HepG2 (cell line): ENCODE measurements around the gene SEPTIN10. TPM values are rescaled to one million over a fixed set of nuclear protein-coding genes. Genes with fewer than 3 reads are reported as not detected.

Experiments
- ARID4A ChIP-seq: sonication (generic); formaldehyde crosslinking; IDR thresholded peaks from 2 replicates; pipeline ENCODE4 v1.5.0; 2020; ENCODE audit warnings: mild to moderate bottlenecking, missing genetic modification reagents, borderline replicate concordance
- HNRNPK ChIP-seq: fragments of 200-400 bp; formaldehyde crosslinking; IDR thresholded peaks from 2 replicates; pipeline ENCODE4 v1.6.1; 2018; ENCODE audit warnings: low read length, low read depth, moderate library complexity, mild to moderate bottlenecking; ENCODE audit not compliant: poor library complexity, severe bottlenecking
- IRX3 ChIP-seq: sonication (generic); formaldehyde crosslinking; IDR thresholded peaks from 2 replicates; pipeline ENCODE4 v1.8.1; 2023; ENCODE audit warnings: mild to moderate bottlenecking, low read depth, missing genetic modification reagents, borderline replicate concordance
- LCORL ChIP-seq, 2 experiments: fragments of 450-650 bp in 1 of 2; sonication (generic) in 1 of 2; formaldehyde crosslinking in 1 of 2; IDR thresholded peaks; 2 replicates each; pipeline versions ENCODE4 v1.5.0 to v1.6.1; 2017 to 2020; ENCODE audit warnings: antibody characterized with exemption in 1 of 2, missing genetic modification reagents in 1 of 2
- NR2F6 ChIP-seq, 2 experiments: IDR thresholded peaks; 2 replicates each; pipeline ENCODE4 v1.6.1; 2016; ENCODE audit warnings: antibody characterized with exemption in 1 of 2, mild to moderate bottlenecking in 1 of 2
- RARA ChIP-seq: IDR thresholded peaks from 2 replicates; pipeline ENCODE4 v1.6.1; 2016; ENCODE audit warnings: missing genetic modification reagents, missing compliant biosample characterization
- RNF2 ChIP-seq: fragments of 450-650 bp; conservative IDR thresholded peaks from 2 replicates; pipeline ENCODE4 v1.6.1; 2016; ENCODE audit warnings: low read depth
- TRIM22 ChIP-seq: fragments of 450-650 bp; IDR thresholded peaks from 2 replicates; pipeline ENCODE4 v1.6.1; 2017
- ZNF354B ChIP-seq: sonication (generic); formaldehyde crosslinking; IDR thresholded peaks from 2 replicates; pipeline ENCODE4 v1.8.0; 2022; ENCODE audit warnings: mild to moderate bottlenecking, missing genetic modification reagents
- ZNF652 ChIP-seq: IDR thresholded peaks from 2 replicates; pipeline ENCODE4 v1.6.1; 2016; ENCODE audit warnings: low read depth, borderline replicate concordance
- ZNF781 ChIP-seq: sonication (generic); formaldehyde crosslinking; IDR thresholded peaks from 2 replicates; pipeline ENCODE4 v1.5.1; 2020; ENCODE audit warnings: borderline replicate concordance, mild to moderate bottlenecking, missing genetic modification reagents; ENCODE audit errors: not compliant biosample characterization
- polyA plus RNA-seq, 8 experiments: library from polyadenylated mRNA; depleted of rRNA in 3 of 8; stranded (reverse) in 7 of 8; unstranded in 1 of 8; fragments of >200 nt; fragmentation: Illumina TruSeq in 4 of 8; extraction: Trizol in 4 of 8; gene quantifications; 2 replicates each; pipeline versions ENCODE4 v1.2.1 to v1.2.3, GENCODE V29; 2011 to 2016; ENCODE audit warnings: low read depth in 4 of 8, missing spikeins in 1 of 8, mixed read lengths in 1 of 8; ENCODE audit not compliant: insufficient read depth in 1 of 8
- total RNA-seq, 5 experiments: library from RNA; depleted of rRNA; stranded (reverse); fragments of >200 nt; fragmentation: Illumina TruSeq; extraction: Trizol; gene quantifications; 2 replicates each; pipeline ENCODE4 v1.2.3, GENCODE V29; 2016; ENCODE audit warnings: low read depth in 1 of 5
- TF ChIP-seq, protein P1 (sequence below): sonication (generic); formaldehyde crosslinking; IDR thresholded peaks from 2 replicates; pipeline ENCODE4 v1.5.0; 2020; ENCODE audit warnings: mild to moderate bottlenecking, missing genetic modification reagents, borderline replicate concordance
- TF ChIP-seq, protein P2 (sequence below): sonication (generic); formaldehyde crosslinking; IDR thresholded peaks from 2 replicates; pipeline ENCODE4 v1.4.0; 2020; ENCODE audit warnings: missing genetic modification reagents

Gene SEPTIN10
- total and polyA plus RNA-seq, 2 of the 13 experiments (the other 11 are each of a cell fraction or from before 2014, with no cell fraction given): 45.8 to 67.5 TPM

DNA sequence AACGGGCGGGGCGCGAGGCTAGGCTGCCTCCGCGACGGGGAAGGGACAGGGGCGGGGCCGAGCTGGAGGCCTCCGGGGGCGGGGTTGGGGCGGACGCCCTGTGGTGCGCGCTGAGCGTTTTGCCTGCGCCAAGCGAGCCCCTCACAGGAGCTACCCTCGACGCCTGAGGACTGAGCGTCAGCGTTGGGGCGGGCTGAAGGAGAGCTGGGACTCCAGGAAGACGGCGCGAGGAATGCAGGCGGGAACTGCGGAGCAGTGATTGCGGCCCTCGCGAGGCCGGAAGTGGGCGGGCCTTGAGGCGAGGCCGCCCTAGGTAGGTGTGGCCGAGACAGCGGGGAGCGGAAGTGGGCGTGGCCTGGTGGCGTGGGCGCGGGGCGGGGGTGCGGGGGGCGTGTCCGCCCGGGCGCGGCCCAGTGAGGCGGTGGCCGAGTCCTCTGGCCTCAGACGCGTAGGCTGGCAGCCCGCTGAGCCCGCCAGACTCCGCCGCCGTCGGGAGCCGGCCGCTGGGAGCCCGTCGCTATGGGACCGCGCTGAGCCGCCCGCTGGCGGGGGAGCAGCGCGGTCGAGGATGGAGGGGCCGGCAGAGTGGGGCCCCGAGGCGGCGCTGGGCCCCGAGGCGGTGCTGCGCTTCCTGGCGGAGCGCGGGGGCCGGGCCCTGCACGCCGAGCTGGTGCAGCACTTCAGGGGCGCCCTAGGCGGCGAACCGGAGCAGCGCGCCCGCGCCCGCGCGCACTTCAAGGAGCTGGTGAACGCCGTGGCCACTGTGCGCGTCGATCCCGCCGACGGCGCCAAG lies at the start of gene SEPTIN10, which contains the start of gene SOWAHC (continued):
- TF ChIP-seq, protein P1, sequence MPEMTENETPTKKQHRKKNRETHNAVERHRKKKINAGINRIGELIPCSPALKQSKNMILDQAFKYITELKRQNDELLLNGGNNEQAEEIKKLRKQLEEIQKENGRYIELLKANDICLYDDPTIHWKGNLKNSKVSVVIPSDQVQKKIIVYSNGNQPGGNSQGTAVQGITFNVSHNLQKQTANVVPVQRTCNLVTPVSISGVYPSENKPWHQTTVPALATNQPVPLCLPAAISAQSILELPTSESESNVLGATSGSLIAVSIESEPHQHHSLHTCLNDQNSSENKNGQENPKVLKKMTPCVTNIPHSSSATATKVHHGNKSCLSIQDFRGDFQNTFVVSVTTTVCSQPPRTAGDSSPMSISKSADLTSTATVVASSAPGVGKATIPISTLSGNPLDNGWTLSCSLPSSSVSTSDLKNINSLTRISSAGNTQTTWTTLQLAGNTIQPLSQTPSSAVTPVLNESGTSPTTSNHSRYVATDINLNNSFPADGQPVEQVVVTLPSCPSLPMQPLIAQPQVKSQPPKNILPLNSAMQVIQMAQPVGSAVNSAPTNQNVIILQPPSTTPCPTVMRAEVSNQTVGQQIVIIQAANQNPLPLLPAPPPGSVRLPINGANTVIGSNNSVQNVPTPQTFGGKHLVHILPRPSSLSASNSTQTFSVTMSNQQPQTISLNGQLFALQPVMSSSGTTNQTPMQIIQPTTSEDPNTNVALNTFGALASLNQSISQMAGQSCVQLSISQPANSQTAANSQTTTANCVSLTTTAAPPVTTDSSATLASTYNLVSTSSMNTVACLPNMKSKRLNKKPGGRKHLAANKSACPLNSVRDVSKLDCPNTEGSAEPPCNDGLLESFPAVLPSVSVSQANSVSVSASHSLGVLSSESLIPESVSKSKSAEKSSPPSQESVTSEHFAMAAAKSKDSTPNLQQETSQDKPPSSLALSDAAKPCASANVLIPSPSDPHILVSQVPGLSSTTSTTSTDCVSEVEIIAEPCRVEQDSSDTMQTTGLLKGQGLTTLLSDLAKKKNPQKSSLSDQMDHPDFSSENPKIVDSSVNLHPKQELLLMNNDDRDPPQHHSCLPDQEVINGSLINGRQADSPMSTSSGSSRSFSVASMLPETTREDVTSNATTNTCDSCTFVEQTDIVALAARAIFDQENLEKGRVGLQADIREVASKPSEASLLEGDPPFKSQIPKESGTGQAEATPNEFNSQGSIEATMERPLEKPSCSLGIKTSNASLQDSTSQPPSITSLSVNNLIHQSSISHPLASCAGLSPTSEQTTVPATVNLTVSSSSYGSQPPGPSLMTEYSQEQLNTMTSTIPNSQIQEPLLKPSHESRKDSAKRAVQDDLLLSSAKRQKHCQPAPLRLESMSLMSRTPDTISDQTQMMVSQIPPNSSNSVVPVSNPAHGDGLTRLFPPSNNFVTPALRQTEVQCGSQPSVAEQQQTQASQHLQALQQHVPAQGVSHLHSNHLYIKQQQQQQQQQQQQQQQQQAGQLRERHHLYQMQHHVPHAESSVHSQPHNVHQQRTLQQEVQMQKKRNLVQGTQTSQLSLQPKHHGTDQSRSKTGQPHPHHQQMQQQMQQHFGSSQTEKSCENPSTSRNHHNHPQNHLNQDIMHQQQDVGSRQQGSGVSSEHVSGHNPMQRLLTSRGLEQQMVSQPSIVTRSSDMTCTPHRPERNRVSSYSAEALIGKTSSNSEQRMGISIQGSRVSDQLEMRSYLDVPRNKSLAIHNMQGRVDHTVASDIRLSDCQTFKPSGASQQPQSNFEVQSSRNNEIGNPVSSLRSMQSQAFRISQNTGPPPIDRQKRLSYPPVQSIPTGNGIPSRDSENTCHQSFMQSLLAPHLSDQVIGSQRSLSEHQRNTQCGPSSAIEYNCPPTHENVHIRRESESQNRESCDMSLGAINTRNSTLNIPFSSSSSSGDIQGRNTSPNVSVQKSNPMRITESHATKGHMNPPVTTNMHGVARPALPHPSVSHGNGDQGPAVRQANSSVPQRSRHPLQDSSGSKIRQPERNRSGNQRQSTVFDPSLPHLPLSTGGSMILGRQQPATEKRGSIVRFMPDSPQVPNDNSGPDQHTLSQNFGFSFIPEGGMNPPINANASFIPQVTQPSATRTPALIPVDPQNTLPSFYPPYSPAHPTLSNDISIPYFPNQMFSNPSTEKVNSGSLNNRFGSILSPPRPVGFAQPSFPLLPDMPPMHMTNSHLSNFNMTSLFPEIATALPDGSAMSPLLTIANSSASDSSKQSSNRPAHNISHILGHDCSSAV (CRISPR knock-in tag): peak; percentile 57; the same call in 1 of the 2 replicates
- TF ChIP-seq TRIM22 (no peak), RARA (peak; percentile 47), HNRNPK (no peak), NR2F6 (IDR thresholded peaks at IDR 0.05) (no peak), NR2F6 (CRISPR knock-in tag; IDR thresholded peaks at IDR 0.05) (peak; percentile 62; the same call in 1 of the 2 replicates), LCORL (IDR thresholded peaks at IDR 0.05) (no peak), LCORL (CRISPR knock-in tag; IDR thresholded peaks at IDR 0.05) (peak; percentile 87), ZNF652 (CRISPR knock-in tag) (no peak), ZNF354B (CRISPR knock-in tag) (peak; percentile 25; the same call in 1 of the 2 replicates), RNF2 (no peak), ZNF781 (CRISPR knock-in tag) (no peak), IRX3 (CRISPR knock-in tag) (peak; percentile 78), ARID4A (peak; percentile 87)
- TF ChIP-seq, protein P2, sequence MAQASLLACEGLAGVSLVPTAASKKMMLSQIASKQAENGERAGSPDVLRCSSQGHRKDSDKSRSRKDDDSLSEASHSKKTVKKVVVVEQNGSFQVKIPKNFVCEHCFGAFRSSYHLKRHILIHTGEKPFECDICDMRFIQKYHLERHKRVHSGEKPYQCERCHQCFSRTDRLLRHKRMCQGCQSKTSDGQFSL (CRISPR knock-in tag): peak; percentile 50; the same call in 1 of the 2 replicates
